Stimulated activated naive CD4-positive, alpha-beta T cell treated with Interleukin-2 at 50 U/mL for 16 hours (primary cell): ENCODE measurements around the gene PTCD2.
"Not testable (repeated sequence)": the region's sequence is repeated elsewhere in the genome, so short reads cannot be mapped to it uniquely, and the experiment has no call there.

Experiments used
- DNase-seq: peaks from one replicate; lab custom pipeline; 2025; lab: John Stamatoyannopoulos, UW

PTCD2 gene

GRCh38 chr5:72298136-72298535 is 22.0 kb upstream of the PTCD2 start:
- not testable (repeated sequence) for DNase-seq

- no peak for DNase-seq
Measured at GRCh38 chr5:72298711-72299110, 21.5 kb upstream of the PTCD2 start.

GRCh38 chr5:72300590-72301339 is 19.4 kb upstream of the PTCD2 start:
- no peak for DNase-seq

GRCh38 chr5:72301557-72301956 is 18.6 kb upstream of the PTCD2 start:
- no peak for DNase-seq

- DNase-seq: no peak
Measured at GRCh38 chr5:72302171-72302570, 18.0 kb upstream of the PTCD2 start.

- DNase-seq: no peak
Measured at GRCh38 chr5:72305194-72306142, 14.7 kb upstream of the PTCD2 start.

- no peak for DNase-seq
Measured at GRCh38 chr5:72307573-72307967, 12.6 kb upstream of the PTCD2 start.

- peak; percentile 95 for DNase-seq
Measured at GRCh38 chr5:72307968-72308852, 12.0 kb upstream of the PTCD2 start.

GRCh38 chr5:72308853-72309191 is 11.4 kb upstream of the PTCD2 start:
- DNase-seq: no peak

- DNase-seq: no peak
Measured at GRCh38 chr5:72313141-72313540, 7.0 kb upstream of the PTCD2 start.

- no peak for DNase-seq
Measured at GRCh38 chr5:72314571-72315172, 5.5 kb upstream of the PTCD2 start.

GRCh38 chr5:72319435-72319975 is 668 bp upstream of the PTCD2 start:
- peak; percentile 3 for DNase-seq

- no peak for DNase-seq
Measured at GRCh38 chr5:72324189-72324825, 4.1 kb downstream of the PTCD2 start.

GRCh38 chr5:72325566-72326305 is 5.6 kb downstream of the PTCD2 start:
- no peak for DNase-seq

GRCh38 chr5:72326306-72326649 is 6.1 kb downstream of the PTCD2 start:
- DNase-seq: no peak

- no peak for DNase-seq
Measured at GRCh38 chr5:72328172-72328571, 8.0 kb downstream of the PTCD2 start.

GRCh38 chr5:72330712-72331111 is 10.5 kb downstream of the PTCD2 start:
- no peak for DNase-seq

- DNase-seq: no peak
Measured at GRCh38 chr5:72337159-72337558, 17.0 kb downstream of the PTCD2 start.

GRCh38 chr5:72338689-72339209 is 18.6 kb downstream of the PTCD2 start:
- no peak for DNase-seq

- DNase-seq: no peak
Measured at GRCh38 chr5:72346398-72346797, 26.2 kb downstream of the PTCD2 start.
